HL-60/S4 treated with retinoic acid at 250 ng/mL for 4 days and 3 days (cell line): Measurements from ENCODE around the gene GPATCH2.

Source experiments
- in situ Hi-C: fragments of 300-500 bp; cut with MboI; formaldehyde crosslinking; loops from 2 replicates; pipeline ENCODE4 v1.7.0; 2022; ENCODE audit warnings: low sequenced_read_pairs

GPATCH2 gene

DNA sequence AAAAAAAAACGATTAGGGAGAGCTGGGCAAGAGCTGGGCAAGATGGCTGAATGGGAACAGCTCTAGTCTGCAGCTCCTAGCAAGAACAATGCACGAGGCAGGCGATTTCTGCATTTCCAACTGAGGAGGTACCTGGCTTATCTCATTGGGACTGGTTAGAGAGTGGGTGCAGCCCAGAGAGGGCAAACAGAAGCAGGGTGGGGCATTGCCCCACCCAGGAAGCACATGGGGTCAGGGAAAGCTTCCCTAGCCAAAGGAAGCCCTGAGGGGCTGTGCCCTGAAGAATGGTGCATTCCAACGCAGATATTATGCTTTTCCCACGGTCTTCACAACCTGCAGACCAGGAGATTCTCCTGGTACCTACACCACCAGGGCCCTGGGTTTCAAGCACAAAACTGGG lies 251.6 kb downstream of the GPATCH2 start:
- in situ Hi-C loops = no loop called here
